Activated naive CD4-positive, alpha-beta T cell treated with anti-CD3 and anti-CD28 coated beads, Interleukin-2, amount 10 ng/mL, durations not matched to agents 7 days and 5 days (primary cell): ENCODE data around the gene POLR2J2.
A peak's percentile ranks its signal among the peaks of the same experiment; 100 is the strongest.
"Not testable (repeated sequence)": the region's sequence is repeated elsewhere in the genome, so short reads cannot be mapped to it uniquely, and the experiment has no call there.

Source experiments
- CTCF ChIA-PET: fragments of 350-600 bp; sonication (Branson Sonifier 250); formaldehyde crosslinking; loops from one replicate; lab custom pipeline; 2021; ENCODE audit warnings: antibody characterized with exemption; lab: Charles Lee
- DNase-seq: peaks from one replicate; pipeline ENCODE4 v3.0.0-alpha.2; 2020
- H3K27ac Mint-ChIP-seq: one replicate; pipeline ENCODE4 v1.8.0; 2021; ENCODE audit warnings: mild to moderate bottlenecking, moderate library complexity, mixed read lengths
- H3K27me3 Mint-ChIP-seq: one replicate; pipeline ENCODE4 v1.8.0; 2021; ENCODE audit warnings: mild to moderate bottlenecking, mixed read lengths
- H3K36me3 Mint-ChIP-seq: one replicate; pipeline ENCODE4 v1.8.0; 2021; ENCODE audit warnings: mixed read lengths
- H3K4me1 Mint-ChIP-seq: one replicate; pipeline ENCODE4 v1.8.0; 2021; ENCODE audit warnings: mixed read lengths
- H3K4me3 Mint-ChIP-seq: one replicate; pipeline ENCODE4 v1.8.0; 2021; ENCODE audit warnings: mild to moderate bottlenecking, moderate library complexity, mixed read lengths
- H3K9me3 Mint-ChIP-seq: one replicate; pipeline ENCODE4 v1.8.0; 2021; ENCODE audit warnings: mixed read lengths

The POLR2J2 gene

DNA sequence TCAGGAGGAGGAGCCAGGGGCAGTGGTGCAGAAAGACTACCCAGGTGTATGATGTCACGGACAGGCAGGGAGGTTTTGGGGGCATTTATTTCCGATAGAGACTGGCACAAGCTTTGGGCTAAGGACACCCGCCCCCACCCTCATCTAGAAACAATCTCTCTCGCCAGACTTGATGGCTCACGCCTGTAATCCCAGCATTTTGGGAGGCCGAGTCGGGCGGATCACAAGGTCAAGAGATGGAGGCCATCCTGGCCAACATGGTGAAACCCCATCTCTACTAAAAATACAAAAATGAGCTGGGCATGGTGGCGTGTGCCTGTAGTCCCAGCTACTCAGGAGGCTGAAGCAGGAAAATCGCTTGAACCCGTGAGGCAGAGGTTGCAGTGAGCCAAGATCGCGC, 34.5 kb downstream of the POLR2J2 start:
- not testable (repeated sequence) for H3K4me1 Mint-ChIP-seq

DNA sequence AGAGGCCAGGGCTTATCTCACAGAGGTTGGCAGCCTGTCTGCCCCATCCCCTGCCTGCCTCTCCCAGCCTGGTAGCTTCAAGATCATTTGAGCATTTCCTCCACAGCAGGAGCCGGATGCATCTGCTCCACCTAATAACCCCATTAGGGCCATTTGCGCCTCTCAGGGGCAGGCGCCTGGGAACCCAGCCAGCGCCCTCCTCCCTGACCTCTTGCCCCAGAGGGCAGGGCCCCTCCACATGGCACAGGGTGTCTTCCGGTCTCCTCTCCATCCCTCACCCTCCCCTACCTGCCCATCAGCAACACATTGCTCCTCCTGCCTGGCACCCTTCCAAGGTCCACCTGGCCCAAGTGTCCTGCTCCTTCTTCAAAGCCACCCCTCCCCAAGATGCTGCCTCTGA, 36.1 kb downstream of the POLR2J2 start:
- H3K36me3 Mint-ChIP-seq, H3K27ac Mint-ChIP-seq, H3K9me3 Mint-ChIP-seq, H3K4me3 Mint-ChIP-seq, H3K4me1 Mint-ChIP-seq, CTCF ChIA-PET, DNase-seq, H3K27me3 Mint-ChIP-seq: not testable (repeated sequence)

More for the DNA sequence above, 34.5 kb downstream of the POLR2J2 start:
- H3K36me3 Mint-ChIP-seq, CTCF ChIA-PET, H3K27ac Mint-ChIP-seq, H3K27me3 Mint-ChIP-seq, DNase-seq, H3K4me3 Mint-ChIP-seq, H3K9me3 Mint-ChIP-seq: not testable (repeated sequence)

DNA sequence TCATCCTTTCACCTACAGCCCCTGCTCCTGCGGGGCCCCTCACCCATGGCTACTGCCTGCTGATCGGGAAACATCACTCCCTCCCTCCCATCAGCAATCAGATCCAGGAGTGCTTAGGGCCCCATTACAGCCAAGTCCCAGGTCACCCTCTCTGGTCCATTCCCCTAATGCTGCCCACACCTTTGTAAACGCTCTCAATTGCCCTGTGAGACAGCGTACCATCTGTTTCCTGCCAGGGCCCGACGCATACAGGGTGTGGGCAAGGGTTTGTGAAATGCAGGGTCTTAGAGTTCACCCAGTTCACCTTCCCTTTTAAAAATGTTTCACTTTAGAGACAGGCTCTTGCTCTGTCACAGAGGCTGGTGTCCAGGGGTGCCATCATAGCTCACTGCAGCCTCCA, 37.2 kb downstream of the POLR2J2 start:
- H3K4me1 Mint-ChIP-seq, DNase-seq, H3K9me3 Mint-ChIP-seq, H3K27me3 Mint-ChIP-seq, H3K36me3 Mint-ChIP-seq, H3K4me3 Mint-ChIP-seq, CTCF ChIA-PET, H3K27ac Mint-ChIP-seq: not testable (repeated sequence)

DNA sequence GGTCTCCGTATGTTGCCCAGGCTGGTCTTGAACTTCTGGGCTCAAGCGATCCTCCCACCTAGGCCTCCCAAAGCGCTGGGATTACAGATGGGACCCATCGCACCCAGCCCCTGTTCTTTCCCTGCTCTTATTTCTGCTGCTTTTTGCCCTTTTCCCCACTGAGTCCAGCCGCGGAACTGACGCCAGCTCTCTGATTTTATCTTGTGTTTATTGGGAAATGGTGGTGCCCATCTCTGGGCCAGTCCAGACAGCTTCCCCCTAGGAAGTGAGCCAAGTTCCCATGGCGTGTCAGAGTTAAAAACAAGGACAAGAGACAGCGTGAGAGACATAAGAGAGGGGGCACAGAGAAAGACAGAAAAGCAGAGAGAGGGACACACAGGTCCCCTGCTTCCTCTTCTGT, 40.8 kb downstream of the POLR2J2 start:
- H3K4me3 Mint-ChIP-seq, H3K36me3 Mint-ChIP-seq, H3K4me1 Mint-ChIP-seq, H3K9me3 Mint-ChIP-seq, DNase-seq, H3K27ac Mint-ChIP-seq, CTCF ChIA-PET, H3K27me3 Mint-ChIP-seq: not testable (repeated sequence)

DNA sequence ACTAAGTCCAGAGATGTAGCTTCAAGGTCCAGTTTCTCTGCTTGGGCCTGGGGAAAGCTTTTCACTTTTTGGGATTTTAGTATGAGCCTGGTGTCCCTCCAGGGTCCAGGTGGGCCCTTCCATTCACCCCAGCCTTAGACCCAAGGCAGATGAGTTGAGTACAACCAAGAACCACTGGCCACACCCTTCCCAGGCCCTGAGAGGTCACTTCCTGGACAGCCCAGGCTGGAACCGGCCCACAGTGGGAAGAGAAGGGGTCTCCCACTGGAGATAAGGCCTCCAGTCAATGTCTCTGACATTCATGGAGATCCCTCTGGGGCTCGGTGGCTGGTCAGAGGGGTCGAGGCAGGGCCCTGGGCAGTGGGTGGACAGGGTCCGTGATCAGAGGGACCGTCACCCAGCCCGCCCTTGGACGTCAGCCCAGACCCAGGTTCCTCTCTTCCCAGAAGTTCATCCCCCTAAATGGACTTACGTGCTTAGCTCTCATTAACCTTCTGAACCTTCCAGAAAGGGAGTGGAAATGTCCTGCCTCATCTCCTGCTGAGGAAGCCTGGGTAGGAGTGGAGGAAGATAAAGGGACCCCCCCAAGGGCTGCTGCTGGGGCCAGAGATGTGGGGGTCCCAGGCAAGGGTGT, 44.1 kb downstream of the POLR2J2 start:
- H3K27ac Mint-ChIP-seq, H3K36me3 Mint-ChIP-seq, DNase-seq, H3K4me1 Mint-ChIP-seq, H3K4me3 Mint-ChIP-seq, H3K27me3 Mint-ChIP-seq, CTCF ChIA-PET, H3K9me3 Mint-ChIP-seq: not testable (repeated sequence)

DNA sequence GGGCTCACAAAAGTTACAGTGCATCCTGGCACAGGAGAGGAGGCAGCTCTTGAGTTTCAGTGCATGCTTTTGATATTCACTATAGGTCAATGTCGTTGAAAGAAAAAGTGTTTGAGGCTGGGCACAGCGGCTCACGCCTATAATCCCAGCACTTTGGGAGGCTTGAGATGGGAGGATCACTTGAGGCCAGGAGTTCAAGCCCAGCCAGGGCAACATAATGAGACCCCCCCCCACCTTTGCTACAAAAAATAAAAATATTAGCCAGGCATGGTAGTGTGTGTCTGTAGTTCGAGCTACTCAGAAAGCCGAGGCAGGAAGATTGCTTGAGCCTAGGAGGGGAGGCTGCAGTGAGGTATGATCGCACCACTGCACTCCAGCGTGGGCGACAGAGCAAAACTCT, 53.3 kb downstream of the POLR2J2 start:
- H3K27me3 Mint-ChIP-seq, H3K36me3 Mint-ChIP-seq, H3K4me1 Mint-ChIP-seq, H3K4me3 Mint-ChIP-seq, DNase-seq, H3K27ac Mint-ChIP-seq, H3K9me3 Mint-ChIP-seq, CTCF ChIA-PET: not testable (repeated sequence)

DNA sequence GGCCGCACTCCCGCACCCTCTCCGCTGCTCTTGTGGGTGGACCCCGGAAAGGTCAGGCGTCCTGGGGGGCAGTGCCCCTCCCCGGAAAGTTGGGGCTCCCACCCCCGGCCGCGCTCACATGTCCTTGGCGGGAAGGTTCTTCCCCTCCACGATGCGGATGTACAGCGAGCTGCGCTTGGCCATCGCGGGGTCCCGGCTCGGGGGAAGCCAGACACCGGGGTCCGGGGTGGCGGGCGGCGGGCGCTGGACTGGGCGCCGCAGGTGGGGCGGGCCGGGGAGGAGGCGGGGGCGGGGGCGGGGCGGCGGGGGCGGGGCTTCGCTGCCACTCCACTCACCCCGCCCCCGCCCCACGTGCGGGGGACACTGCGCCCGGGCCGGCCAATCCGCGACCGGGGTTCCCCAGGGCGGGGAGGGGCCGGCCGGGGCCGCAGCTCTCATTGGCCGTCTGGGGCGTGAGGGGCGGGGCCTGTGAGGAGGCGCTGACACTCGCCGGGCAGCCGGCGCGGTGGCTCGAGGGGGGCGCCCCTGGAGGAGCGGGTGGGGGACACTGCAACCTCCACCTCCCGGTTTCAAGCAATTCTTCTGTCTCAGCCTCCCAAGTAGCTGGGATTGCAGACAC, 54.8 kb downstream of the POLR2J2 start, which contains the start of gene RASA4:
TSS of gene RASA4 (minus strand) at position 250 of the 619 bp plus-strand sequence. CDS start at position 183, 67 bp downstream.
- H3K4me1 Mint-ChIP-seq, H3K27me3 Mint-ChIP-seq, H3K27ac Mint-ChIP-seq, CTCF ChIA-PET, H3K36me3 Mint-ChIP-seq, H3K9me3 Mint-ChIP-seq: not testable (repeated sequence)
- peak within 1 kb of the TSS; percentile 21 for H3K4me3 Mint-ChIP-seq
- peak; percentile 56 for DNase-seq
